ENCODE results near the gene GNAO1.
A peak's percentile ranks its signal among the peaks of the same experiment; 100 is the strongest.

The GNAO1 gene

DNA sequence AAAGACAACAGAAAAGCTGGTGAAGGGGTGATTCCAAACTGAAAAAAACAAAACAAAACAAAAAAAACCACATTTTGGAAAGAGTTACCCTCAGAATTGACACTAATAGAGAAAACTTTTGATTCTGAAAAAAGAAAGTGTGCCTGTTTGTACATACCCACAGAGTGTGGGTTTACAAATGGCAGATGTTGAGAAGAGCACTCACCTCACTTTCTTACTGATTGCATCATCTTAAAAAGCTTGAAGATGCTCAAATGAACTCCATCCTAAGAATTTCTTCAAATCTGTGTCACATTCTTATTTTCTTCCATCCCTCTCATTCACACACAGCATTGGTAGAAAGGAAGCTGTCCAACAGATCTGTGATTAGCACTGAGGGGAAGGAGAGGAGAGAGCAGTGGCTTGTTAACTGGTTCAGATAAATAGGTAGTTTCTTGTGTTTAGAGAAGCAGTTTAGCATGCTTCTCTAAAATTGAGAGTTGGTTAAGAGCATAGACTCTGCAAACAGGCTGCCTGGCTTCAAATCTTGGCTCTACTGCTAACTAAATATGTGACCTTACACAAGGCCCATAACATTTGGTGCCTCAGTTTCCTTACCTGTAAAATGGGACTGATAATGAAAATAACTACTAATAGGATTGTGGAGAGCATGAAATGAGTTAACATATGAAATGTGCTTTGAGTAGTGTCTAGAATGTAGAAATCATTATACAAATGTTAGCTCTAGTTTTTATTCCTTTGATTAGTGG is 6.9 kb downstream of the GNAO1 start:
- no peak for DNase-seq

DNA sequence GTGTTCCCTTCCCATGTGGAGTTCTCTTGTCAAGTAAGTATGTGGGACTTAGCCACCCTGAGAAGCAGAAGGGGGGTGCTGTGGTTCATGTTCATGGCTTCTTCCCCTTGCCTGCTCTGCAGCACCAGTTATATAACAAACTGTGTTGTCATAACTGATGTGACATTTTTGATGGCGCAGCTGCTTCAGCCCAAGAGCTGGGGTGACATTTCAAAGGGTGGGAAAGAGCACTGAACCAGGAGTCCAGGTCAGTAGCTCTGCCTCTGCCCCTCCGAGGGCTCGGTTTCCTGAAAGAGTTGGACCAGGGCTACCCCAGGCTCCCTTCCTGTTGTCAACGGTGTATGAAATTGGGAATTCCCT is 7.4 kb downstream of the GNAO1 start:
- no peak for DNase-seq

DNA sequence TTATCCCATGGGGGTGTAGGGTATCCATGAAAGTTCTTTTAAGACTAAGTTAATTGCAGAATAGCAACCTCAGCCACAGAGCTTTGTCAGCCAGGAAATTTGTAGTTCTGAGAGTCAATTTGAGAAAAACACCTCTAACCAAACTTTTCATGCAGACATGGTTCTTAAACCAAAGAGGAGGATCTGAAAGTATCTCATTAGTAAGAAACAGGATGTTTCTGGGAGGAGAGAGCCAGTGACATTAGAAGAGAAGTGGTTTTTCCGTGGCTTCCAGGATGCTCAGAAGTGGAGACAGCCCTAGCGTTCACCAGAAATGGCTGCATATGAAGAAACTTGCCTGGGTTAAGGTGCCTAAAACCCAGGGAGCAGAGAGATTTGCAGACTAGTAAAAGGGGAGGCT is 7.9 kb downstream of the GNAO1 start:
- no peak for DNase-seq

DNA sequence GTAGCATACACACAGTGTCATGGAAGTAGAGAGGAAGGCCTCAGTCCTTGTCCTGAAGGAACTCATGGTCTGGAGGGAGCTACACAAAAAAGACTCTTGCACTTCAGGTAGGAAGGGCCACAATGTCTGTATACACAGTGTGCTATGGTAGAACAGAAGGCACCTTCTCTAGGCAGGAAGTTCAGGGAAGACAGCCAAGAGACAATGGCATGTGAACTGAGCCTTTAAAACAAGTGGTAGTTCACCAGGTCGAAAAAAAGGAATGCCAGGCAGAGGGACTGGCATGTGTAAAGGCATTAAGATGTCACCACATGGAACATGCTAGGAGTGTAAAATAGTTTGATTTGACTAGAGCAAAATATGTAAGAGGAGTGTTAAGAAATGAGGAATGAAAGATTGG is 9.7 kb downstream of the GNAO1 start:
- no peak for DNase-seq

DNA sequence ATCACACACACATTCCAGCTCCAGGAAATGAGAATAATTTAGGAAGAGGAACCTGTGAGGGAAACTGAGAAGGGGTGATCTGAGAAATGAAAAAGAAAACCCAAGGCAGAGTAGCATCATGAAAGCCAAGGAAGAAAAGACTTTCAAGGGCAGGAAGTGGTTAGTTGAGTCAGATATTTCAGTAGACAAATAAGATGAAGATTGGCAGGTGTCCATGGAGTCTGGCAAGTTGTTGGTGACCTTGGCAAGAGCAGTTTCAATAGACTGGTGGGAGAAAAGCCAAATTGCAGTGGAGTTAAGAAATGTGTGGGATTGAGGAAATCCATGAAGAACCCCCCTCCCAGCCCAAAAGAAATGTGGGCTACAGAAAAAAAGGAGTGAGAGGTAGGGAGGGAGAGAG is 10.7 kb downstream of the GNAO1 start:
- no peak for DNase-seq

DNA sequence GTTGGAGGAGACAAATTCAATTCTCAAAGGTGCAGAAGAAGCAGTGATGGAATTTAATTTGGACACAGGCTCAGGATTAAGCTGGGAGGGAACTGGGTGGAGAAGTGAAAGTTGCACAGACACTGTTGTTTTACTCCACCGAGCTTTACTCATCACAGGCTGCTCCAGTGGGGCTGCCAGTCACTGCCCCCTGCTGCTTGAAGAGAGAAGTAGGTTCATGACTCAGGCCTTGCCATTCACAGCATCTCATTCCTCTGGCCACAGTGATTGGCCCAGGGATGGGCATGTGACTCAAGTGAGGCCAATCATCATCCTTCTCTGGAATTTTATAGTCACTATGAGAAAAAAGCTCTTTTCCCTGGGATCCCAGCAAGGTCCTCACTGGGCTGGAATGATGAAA is 11.8 kb downstream of the GNAO1 start:
- DNase-seq, result peak; percentile 26

DNA sequence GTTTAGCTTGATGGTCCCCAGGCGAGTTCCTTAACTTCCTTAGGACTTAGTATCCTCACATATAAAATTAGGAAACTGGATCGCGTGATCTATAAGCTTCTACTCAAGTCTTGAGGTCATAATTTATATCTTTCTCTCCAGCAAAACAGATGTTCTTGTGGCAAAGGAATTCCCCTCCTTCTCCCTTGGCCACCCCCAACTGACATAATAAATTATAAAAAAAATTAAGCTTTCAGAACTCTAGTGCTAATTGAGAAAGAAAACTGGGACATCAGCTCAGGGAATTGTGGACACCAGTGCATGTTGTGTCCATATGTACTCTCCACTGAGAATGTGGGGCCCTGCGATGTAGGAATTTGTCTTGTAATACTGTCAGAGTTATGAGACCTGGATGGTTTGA is 13.5 kb downstream of the GNAO1 start:
- DNase-seq, result no peak

DNA sequence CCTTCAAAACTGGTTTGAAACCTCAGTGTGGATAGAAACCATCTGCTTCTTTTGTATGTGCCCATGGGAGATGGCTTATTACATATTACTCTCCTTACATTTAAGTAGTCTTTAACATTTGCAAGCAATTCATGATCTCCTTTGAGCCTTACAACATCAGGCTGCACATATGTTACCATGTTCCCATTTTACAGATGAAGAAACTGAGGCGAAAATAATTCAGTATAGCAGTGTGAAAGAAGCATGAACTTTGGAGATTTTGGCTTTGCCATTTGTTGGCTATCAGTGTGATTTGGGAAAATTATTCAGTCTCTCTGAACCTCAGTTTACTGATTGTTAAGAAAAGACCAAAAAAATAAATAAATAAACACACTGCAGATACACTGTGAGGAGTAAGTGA is 15.7 kb downstream of the GNAO1 start:
- DNase-seq, result no peak

DNA sequence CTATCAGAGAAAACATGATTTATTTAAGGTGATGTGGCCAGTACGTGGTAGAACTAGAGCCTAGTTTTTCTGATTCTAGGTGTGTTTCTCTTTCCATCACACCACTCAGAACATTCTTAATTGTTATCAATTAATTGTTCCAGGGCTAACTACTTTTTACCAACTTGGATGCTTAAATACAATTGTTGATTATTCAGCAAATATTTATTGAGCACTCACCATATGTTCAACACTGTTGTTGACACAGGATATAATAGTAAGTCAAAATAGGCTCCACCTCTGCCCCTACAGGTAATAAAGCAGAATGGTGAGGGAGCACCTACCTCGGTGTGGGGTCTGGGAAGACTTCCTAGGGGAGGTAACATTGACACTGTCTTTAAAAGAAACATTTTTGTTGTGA is 16.1 kb downstream of the GNAO1 start:
- no peak for DNase-seq

DNA sequence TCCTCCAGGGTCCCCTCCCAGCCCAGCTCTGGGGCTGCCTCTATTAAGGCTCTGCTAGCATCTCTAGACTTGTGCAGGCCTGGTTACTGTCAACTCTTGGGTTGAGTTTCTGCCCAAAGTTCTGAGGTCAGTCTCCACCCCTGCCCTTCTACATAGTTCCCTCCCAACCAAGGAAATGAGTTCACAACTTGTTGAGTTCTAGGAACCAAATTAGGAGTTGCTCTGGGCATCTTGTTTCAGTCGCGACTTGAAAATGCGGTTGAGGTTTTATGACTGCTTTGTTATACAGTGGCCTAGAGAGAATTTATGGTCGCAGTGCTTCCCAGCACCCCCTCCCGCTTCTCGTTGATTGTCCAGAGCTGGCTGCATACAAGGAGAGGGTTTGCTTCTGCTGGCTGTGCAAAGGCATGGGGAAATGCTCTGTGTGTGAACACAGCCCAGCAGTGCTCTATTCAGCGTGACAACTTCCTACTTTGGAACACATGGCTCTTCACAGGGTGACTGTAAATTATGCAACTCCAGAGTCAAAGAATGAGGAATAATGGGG is 20.2 kb downstream of the GNAO1 start:
- no peak for DNase-seq

DNA sequence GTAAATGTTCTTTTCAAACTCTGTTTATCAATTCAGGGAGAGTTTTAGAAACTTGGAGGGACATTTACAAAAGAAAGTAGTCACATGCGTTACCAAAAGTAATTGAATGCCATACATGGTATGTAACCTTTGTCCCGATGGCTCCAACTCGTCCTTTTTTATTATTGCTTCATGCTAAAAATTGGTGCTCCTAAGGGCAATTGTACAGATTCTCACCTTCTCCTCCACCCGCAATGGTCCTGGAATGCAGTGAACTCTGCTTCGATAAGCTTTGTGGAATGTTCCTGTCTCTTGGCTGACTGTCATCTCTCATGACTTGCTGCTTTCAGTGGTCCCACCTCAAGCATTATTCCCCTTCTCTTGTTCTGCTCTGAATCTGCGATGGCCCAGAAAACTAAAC is 20.9 kb downstream of the GNAO1 start:
- DNase-seq, result no peak

DNA sequence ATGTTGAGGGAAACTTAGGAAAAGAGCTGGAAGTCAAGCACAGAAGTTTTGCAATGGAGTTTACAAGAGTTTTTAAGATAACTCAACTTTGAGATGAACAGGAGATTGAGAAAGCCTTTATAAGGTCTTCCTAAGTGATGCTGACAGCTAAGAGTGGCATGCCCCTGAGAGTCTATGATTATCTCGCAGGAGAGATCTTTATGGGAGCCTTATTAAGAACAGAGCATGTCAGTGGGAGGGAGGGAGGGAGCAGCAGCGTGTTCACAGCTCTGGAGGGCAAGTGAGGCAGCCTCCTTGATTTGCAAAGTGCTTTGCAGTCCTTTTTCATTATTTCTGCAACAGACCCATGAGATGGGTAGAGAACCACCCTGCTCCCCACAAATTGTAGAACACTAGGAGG is 30.7 kb downstream of the GNAO1 start:
- no peak for DNase-seq

DNA sequence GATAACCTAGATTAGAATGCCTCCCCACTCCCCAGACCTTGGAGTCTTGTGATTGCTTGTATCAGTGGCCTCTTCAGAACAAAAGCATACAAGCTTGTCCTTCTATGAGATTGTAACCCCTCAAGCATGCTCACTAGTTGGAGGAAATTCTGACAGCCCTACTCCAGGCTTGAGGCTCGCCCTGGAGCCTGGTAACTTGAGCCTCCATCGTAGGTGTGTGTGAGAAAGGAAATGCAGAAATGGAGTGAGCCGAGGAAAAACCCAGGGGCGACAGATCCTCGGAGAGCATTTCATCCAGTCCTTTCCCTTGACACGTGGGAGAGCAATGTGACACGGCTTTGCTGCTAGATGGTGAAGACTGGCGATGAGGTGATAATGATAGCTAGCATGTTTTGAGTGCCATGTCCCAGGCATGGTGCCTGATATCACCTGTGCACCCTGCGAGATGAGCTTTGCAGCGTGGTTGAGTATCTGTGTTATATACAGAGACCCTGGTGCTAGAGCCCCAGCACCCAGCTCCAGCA is 31.2 kb downstream of the GNAO1 start:
- DNase-seq, result no peak

DNA sequence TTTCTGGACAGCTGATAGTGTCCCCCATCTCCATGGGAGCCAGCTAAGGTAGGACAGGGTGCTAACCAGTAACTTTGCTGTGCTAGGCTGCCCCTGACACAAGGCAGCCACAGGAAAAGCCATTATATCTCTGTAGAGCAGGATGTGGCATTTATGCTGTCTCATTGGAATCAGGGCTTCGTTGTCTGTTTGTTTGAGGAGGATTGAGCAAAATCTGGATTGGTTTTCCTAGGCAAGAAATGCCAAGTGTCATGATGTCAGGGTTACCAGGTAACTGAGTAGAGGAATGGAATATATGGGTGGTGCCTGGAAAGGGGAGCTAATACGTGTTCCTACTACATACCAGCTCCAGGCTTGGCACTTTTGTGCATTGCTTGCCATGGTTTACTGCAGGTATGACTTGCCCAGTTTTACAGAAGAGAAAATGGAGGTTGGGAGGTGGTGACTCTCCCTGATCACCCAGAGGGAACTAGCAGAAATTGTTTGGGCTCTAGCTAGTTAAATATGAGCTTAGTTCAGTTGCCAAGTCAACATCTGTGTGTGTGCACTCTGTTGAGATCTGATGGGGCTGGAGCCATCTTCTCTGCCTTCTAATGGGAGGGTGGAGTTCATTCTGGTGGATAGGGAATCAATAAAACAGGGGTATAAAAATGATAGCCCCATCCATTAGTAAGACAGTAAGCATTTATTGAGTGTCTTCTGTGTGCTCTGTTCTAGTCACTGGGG is 33.9 kb downstream of the GNAO1 start:
- DNase-seq, result peak; percentile 28

DNA sequence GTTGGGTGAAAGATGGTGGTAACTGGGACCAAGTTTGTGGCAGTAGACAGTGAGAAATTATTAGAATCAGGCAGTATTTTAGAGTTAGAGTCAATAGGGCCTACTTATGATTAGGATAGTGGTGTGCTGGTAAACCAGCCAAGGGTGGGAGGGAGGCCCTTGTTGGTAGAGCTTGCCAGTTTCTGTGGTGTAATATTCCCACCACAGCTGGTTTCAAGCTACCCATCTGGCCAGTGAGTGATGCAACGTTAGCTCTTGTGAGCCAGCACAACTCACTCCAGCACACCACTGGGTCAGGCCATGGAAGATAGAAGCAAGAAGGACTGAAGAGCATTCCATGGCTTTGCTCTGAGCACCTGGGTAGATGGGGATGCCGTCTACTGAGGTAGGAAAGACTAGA is 34.9 kb downstream of the GNAO1 start:
- DNase-seq, result peak; percentile 19

DNA sequence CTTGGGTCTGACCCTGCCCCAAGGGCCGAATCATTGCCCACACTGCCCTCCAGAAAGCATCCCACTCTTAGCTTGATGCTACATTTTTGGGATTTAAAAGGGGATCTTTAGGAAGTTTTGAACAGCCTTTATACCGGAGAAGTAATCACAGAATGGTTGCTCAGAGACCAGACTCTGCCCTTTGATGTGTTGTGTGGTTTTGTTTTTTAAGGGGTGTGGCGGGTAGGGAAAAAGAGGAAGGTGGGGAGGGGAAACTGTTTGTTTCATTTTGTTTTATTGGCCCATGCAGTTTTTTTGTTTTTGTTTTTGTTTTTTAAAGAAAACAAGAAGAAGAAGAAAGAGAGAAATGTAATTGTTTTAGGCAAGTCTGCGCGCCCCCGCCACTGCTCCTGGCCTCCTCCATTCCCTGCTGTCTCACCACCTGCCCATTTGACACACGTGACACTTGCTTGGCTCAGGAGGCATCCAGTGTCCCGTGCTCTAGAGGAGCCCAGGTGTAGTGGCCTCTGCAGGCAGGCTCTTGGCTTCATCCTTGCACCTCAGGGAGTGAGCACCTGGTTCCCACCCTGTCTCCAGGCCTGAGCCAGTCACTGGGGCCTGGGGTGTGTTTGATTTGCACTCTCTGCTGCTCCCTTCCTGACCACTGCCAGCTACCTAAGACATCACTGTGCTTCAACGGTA is 35.7 kb downstream of the GNAO1 start:
- no peak for DNase-seq

DNA sequence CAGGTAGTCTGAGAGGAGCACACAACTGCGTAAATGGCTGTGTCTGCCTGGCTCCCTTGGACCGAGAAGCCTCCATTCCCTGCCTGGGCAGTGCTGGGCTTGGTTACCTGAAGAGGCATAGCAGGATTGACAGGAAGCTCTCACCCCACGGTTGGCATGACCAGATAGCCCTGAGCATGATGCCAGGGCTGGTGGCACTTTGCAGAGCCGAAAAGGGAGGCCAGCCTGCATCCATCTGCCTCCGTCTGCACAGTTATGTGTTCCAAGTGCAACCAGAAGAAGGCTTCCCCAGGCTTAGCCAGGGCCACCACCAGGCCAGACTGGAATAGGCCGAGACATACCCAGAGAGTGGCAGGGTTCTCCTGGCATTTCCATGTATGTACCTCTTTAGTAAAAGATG is 36.6 kb downstream of the GNAO1 start:
- DNase-seq, result no peak

DNA sequence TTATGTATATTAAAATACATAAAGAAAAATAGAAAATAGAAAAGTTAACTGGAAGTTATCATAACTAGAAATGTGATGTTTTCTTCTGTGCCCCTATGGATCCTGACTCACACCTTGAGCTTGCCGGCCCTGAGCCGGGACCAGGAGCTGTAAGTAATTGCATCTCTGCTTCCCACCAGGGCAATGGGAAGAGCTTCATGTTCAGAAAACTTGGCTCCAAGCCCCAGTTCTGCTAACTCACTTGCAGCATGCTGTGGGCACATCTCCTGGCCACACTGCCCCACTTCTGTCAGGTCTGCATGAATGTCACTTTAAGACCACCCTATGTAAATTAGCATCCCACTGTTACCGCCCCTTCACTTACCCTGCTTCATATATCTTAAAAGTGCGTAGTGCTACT is 37.2 kb downstream of the GNAO1 start:
- no peak for DNase-seq

DNA sequence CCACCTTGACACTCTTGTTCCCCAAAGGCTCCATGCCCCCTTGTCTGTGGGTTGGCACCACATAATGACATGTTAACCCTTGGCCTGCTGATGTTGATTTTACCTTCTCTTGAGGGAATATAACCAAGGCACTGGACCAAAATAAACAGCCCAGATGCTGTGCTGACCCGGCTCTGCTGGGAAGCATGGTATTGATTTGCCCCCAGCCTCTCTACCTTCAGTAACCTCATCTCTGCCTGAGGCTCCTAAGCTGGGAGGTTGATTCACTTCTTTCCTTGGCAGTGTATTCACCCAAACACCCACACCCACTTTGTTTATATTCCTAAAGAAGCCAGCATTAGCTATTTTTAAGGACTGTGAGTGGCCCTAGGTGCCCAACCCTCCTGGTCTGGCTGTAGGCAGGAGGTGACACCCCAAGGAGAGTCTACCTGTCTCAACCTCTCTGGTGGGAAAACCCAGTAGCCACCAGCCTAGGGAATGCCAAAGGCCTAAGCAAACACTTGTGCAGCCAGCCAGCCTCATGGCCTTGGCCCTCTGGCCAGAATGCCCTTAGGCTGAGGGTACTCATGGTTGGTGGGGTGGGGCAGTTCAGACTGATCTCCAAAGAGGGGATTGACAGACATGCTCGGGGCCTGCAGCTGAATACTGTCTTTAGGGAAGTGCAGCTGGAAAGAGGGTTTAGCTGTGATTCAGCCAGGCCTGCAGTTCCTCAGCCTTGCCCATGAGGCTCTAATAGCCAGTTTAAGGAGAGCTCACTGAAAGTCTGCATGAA is 42.7 kb downstream of the GNAO1 start:
- no peak for DNase-seq

DNA sequence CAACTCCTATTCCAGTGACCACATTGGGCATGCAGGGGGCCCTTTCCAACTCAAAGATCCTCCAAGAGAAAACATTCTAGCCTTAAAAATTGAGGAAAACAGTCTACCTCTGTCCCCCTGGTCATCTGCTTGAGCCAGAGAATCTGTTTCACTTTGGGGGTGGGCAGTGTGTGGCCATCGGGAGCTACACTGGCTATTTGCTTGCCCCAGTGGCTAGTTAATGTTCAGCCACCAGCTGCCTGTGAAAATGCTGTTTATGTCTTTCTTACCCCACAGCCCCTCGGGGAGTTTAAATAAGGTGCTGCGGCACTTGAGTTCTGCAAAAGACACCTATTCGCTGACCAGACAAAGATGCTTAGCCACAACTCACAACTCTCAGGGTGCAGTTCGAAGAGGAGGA is 43.4 kb downstream of the GNAO1 start:
- DNase-seq, result no peak

DNA sequence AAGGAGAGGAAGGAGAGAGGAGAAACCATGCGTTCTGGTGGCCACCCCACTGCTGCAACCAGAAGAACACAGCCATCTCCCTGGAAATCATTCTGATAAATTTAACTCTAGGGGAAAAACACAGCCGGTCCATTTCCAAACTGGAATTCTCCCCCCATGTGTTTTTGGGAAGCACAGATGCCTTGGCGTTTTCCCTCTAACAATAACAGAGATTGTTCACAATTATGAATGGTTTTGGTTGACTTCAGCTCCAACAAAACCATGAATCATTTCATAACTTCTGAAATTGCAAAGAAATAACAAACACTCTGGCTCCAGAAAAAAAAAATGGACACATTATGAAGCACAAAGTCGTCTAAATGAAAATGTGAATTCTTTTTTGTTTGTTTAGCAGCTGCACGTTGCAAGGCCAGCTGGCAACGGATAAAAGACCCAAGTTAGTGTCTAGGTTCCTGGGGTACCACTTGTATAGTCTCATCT is 46.2 kb downstream of the GNAO1 start:
- DNase-seq, result no peak

DNA sequence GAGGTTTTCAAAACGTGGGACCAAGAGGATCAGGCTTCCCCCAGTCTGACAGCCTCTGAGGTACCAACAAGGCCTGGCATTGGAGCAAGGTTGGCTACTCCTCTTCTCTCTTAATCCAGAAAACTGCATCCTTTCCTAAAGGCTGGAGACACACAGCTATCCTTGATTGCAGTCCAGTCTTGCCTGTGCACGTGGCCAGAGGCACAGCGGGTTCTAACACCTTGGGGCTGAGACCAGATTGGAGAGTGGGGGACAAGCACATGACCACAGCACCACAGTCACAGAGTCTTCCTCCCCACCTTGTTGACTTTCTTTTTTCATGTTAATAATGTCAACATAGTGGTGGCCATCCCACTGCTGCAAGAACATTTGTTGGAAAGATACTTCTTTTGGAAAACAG is 46.9 kb downstream of the GNAO1 start:
- no peak for DNase-seq

DNA sequence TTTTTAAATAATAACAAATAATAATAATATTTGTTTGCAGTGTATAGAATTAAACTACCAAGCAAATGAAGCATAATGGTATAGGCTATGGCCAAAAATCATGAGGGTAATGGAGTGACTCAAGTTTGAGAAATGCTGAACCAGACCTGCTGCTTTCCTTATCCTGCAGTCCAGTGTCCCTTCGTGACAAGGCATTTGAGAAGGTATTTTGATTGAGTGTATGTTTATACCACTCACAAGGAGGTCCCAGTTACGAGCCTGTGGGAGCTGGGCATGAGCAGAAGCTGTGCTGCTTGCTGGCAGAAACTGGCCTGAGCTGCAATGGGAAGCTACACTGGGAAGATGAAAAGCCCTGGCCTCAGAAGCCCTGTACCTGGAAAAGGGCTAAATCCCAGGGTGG is 50.3 kb downstream of the GNAO1 start:
- DNase-seq, result no peak
